Activated T-cell treated with anti-CD3 and anti-CD28 coated beads, Interleukin-2, amount 50 U/mL, for 4 hours (primary cell): ENCODE data around the gene KCTD20. TPM values are rescaled to one million over a fixed set of nuclear protein-coding genes. Genes with fewer than 3 reads are reported as not detected.
"Not testable (repeated sequence)": the region's sequence is repeated elsewhere in the genome, so short reads cannot be mapped to it uniquely, and the experiment has no call there.

Source experiments
- ATAC-seq, 2 donors: fragments of 200-7000 bp; cut with Tn5 transposase; one replicate each; pipeline ENCODE4 v1.10.0; 2021
- DNase-seq: peaks from one replicate; pipeline ENCODE4 v3.0.0-alpha.2; 2020
- H3K27me3 Mint-ChIP-seq: one replicate; pipeline ENCODE4 v1.8.0; 2021; ENCODE audit warnings: low read depth, mixed read lengths
- H3K36me3 Mint-ChIP-seq: one replicate; pipeline ENCODE4 v1.8.0; 2022; ENCODE audit warnings: mixed read lengths; ENCODE audit not compliant: insufficient read depth
- H3K4me1 Mint-ChIP-seq: one replicate; pipeline ENCODE4 v1.8.0; 2021; ENCODE audit warnings: low read depth, mixed read lengths
- H3K4me3 Mint-ChIP-seq: one replicate; pipeline ENCODE4 v1.8.0; 2021; ENCODE audit warnings: mild to moderate bottlenecking, moderate library complexity, mixed read lengths
- H3K9me3 Mint-ChIP-seq: one replicate; pipeline ENCODE4 v1.8.0; 2021; ENCODE audit warnings: mixed read lengths
- total RNA-seq, 3 donors: library from RNA; stranded (reverse); gene quantifications; one replicate each; pipeline ENCODE4 v1.2.1, GENCODE V29; 2021

Gene KCTD20
- total RNA-seq = 10 to 100 TPM; 41.7 to 47.4 (median 44.6) TPM

DNA sequence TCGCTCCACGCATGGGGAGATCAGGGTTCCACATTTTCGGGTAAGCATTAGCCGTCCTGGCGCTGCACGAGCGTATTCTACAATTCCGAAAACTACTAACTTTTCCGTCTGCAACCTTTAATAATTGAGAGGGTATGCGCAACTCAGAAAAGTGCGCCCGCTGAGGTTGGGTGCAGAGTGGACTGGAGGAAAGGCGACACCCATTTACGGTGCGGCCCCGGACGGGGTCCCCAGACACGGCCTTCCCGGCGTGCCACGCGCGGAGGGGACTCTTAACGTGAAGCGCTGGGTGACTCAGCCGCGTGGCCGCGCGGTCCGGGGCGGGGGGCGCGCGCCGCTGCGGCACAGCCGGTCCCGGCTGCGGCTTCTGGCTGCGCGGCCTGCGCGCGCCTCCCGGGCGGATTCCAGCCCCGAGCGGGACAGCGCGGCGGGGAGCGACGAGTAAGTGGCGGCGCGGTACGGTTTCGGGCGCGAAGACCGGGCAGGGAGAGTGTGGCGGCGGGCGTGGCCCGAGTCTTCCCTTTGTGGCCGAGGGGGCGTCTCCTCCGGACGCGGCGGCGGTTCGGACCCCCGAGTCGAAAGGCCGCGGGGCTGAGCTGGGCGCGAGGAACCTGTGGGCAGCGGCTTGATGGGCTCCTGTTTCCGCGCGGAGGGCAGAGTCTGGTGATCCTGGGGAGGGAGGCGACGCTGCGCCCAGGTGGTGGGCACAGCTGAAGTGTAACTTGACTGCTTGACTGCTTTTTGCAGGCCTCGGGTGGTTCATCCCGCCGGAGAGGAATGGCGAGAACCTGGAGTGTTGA, at the start of gene KCTD20, which contains the start of gene PXT1:
TSS of gene KCTD20 (plus strand) at position 330 of the 800 bp plus-strand sequence. CDS start 27,098 bp downstream, outside the sequence.
TSS of gene PXT1 (minus strand) at position 184 of the 800 bp plus-strand sequence. CDS start 16,772 bp downstream, outside the sequence.
- DNase-seq (peak; percentile 81), ATAC-seq (peak; percentile 83 to 85)
- Mint-ChIP-seq H3K9me3 (no peaks in the 10 kb centered on the region), H3K4me1 (peaks cover 43% of the 10 kb centered on the region), H3K27me3 (no peaks in the 10 kb centered on the region), H3K36me3 (peaks cover 3% of the 10 kb centered on the region), H3K4me3 (peak within 1 kb of the TSS; percentile 97)

DNA sequence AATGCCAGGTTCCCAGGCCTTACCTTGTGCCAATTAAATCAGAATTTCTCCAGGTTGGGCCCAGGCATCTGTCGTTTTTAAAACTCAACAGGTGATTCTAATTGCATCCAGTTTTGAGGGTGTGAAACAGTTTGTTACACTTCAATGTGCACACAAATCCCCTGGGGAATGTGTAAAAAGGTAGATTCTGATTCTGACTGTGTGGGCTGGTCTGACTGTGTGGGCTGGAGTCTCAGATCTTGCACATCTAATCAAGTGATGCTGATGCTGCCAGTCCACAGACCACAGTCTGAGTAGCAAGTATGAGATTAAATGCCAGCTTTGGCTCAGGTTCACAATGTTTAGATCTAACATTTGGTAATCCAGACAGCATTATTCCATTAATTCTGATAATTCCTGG, 42.8 kb upstream of the KCTD20 start:
- no peaks in the 10 kb centered on the region for H3K4me1 Mint-ChIP-seq
- no peak for ATAC-seq
- H3K27me3 Mint-ChIP-seq = peaks cover 6% of the 10 kb centered on the region
- no peaks in the 10 kb centered on the region for H3K9me3 Mint-ChIP-seq
- no peak for DNase-seq
- no peaks in the 10 kb centered on the region for H3K36me3 Mint-ChIP-seq
- no peak overlapping the region for H3K4me3 Mint-ChIP-seq

DNA sequence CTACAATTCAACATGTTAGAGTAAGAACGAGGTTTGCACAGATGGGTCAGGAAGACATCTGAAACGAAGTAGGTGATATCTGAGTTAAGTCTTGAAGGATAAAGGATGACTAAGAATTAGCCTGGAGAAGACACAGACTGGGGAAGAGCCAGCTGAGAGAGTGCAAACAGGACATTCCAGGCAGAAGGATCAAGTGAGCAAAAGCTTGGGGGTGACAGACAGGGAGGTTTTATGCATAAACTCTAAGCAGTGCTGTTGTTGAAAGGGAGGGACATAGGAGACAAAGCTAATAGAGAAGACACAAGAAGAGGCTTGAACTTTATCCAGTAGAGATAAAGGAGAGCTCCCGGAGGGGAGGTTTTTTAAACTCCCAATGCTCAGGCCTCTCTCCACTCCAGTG, 40.3 kb upstream of the KCTD20 start:
- Mint-ChIP-seq H3K36me3 (no peaks in the 10 kb centered on the region), H3K4me3 (no peak overlapping the region), H3K27me3 (peaks cover 9% of the 10 kb centered on the region), H3K9me3 (no peaks in the 10 kb centered on the region), H3K4me1 (no peaks in the 10 kb centered on the region)
- ATAC-seq (no peak), DNase-seq (no peak)

DNA sequence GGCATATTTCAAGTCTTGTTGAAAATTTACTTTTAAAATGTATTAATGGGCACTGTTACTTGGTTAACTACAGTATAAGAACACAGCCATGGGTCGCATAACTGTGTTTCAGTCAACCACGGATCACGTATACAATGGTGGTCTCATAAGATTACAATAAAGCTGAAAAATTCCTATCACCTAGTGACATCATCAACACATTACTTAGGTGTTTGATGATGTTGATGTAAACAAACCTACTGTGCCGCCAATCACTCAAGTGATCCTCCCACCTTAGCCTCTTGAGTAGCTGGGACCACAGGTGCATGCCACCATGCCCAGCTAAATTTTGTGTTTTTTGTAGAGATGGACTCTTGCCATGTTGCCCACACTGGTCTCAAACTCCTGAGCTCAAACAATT, 38.6 kb upstream of the KCTD20 start:
- H3K4me1 Mint-ChIP-seq = no peaks in the 10 kb centered on the region
- ATAC-seq = no peak
- DNase-seq = no peak
- no peak overlapping the region for H3K4me3 Mint-ChIP-seq
- peaks cover 11% of the 10 kb centered on the region for H3K27me3 Mint-ChIP-seq
- H3K9me3 Mint-ChIP-seq = no peaks in the 10 kb centered on the region
- H3K36me3 Mint-ChIP-seq = no peaks in the 10 kb centered on the region

DNA sequence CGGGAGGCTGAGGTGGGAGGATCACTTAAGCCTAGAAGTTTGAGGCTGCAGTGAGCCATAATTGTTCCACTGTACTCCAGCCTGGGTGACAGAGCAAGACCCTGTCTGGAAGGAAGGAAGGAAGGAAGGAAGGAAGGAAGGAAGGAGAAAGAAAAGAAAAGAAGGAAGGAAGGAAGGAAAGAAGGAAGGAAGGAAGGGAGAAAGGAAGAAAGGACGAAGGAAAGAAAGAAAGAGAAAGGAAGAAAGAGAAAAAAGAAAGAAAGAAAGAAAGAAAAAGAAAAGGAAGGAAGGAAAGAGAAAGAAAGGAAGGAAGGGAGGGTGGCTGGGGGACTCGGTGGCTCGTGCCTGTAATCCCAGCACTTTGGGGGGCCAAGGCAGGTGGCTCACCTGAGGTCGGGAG, 33.1 kb upstream of the KCTD20 start:
- H3K4me1 Mint-ChIP-seq, ATAC-seq, DNase-seq, H3K36me3 Mint-ChIP-seq, H3K27me3 Mint-ChIP-seq, H3K4me3 Mint-ChIP-seq, H3K9me3 Mint-ChIP-seq: not testable (repeated sequence)

DNA sequence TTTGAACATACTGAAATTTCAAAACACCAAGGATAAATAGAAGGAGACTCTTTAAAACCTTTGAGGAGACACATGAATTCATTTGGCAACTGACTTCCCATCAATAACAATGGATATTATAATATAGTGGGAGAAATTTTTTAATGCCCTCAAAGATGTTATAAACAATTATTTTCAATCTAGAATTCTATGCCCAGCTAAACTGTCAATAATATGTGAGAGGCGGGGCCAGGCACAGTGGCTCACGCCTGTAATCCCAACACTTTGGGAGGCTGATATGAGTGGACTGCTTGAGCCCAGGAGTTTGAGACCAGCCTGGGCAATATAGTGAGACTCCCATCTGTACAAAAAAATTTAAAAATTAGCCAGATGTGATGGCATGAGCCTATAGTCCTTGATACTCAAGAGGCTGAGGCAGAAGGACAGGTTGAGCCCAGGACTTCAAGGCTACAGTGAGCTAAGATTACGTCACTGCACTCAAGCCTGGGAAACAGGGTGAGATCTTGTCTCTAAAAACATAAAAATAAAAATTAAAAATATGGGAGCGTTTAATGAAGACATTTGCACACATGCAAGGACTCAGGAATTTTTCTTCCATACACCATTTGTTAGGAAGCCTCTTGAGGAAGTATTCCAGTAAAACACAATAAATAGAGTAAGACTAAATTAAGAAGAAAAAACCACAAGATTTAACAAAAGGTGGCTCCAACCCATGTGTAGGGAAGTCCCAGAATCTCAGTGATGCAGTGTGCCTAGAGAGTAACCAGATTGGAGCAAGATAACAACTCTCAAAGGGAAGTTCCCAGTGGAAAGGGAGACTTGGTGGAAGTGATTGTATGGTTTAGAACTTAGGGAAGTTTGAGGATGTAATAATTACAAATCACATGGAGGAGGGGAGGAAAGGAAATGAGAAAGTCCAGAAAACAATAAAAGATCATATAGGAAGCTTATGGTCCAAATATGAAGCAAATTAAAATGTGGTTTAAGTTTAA, 29.0 kb upstream of the KCTD20 start:
- no peaks in the 10 kb centered on the region for H3K4me1 Mint-ChIP-seq
- no peaks in the 10 kb centered on the region for H3K36me3 Mint-ChIP-seq
- peaks cover 4% of the 10 kb centered on the region for H3K9me3 Mint-ChIP-seq
- H3K4me3 Mint-ChIP-seq = no peak overlapping the region
- ATAC-seq (no peak), DNase-seq (no peak)
- H3K27me3 Mint-ChIP-seq = peaks cover 4% of the 10 kb centered on the region

DNA sequence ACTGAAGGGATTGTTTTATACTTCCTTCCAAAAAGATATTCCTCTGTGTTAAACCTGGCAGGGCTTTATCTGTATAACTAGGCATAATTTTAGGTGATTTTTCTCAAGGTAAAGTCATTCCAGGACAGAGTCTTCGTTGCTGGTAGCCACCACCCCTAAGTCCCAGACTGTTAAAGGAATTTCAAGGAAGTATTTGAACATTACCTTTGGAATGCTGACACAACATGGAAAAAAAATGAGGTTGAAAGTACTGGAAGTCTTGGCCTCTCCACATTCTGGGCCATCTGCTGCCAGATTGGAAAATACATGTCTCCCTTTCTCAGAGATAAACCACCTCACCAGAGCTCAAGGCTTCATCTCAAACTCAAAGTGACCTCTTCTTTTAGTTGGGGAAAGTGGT, 28.3 kb upstream of the KCTD20 start:
- H3K9me3 Mint-ChIP-seq = peaks cover 4% of the 10 kb centered on the region
- H3K4me1 Mint-ChIP-seq = no peaks in the 10 kb centered on the region
- no peak overlapping the region for H3K4me3 Mint-ChIP-seq
- ATAC-seq = no peak
- no peaks in the 10 kb centered on the region for H3K27me3 Mint-ChIP-seq
- no peak for DNase-seq
- H3K36me3 Mint-ChIP-seq = no peaks in the 10 kb centered on the region

DNA sequence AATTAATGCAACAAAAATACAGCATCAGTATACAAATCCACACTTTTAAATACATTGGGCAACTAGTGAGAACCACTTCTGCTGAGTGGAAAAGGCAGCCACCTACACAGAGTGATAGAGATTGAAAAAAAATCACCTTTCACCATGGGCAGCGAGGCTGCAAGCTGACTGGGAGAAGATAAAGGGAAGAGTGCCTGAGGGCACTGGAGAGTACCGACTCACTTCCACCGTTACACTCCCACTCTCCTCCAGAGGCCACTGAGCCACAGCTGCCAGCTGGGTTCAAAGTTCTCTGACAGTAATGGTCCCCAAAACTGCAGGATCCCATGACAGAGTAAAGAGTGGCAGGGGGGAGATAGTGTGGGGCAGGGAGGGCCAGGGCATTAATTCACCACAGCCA, 24.2 kb upstream of the KCTD20 start:
- Mint-ChIP-seq H3K9me3 (no peaks in the 10 kb centered on the region), H3K27me3 (no peaks in the 10 kb centered on the region), H3K4me3 (no peak overlapping the region), H3K4me1 (peaks cover 12% of the 10 kb centered on the region), H3K36me3 (no peaks in the 10 kb centered on the region)
- ATAC-seq (no peak), DNase-seq (no peak)

DNA sequence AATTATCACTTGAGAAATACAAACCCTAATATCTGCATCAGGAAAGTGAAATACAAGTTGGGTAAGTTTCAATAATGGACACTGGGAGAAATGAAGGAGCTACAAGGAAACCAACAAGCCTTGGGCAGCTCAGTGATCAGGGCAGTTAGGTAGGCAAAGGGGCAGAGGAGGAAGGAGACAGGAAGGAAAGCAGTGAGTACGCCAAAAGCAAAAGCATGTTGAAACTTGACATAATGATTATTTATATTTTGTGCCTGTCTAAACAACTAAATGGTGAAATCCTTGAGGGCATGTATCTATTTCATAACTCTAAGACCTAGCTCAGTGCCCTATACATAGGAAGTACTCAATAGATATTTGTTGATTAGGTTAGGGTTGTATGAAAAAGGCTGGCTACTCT, 23.5 kb upstream of the KCTD20 start:
- Mint-ChIP-seq H3K4me3 (no peak overlapping the region), H3K27me3 (no peaks in the 10 kb centered on the region), H3K4me1 (peaks cover 16% of the 10 kb centered on the region), H3K36me3 (no peaks in the 10 kb centered on the region), H3K9me3 (no peaks in the 10 kb centered on the region)
- no peak for ATAC-seq
- no peak for DNase-seq

DNA sequence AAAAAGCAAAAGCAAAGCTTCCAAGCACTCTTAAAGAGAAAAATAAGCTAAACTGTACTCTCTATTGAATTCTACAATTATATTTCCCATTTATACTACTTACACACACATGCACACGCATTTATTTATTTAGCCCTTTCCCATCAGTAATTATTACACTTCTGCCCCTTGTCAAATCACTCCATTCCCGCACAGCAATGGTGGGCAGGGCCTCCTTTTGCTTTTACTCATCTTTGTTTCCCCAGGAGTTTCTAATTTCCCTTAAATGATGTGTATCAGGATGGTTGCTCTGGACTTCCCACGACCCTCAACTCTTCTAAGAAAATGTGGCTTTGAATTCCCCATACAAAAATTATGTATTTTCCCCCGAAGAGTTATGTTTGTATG, 20.1 kb upstream of the KCTD20 start:
- Mint-ChIP-seq H3K27me3 (no peaks in the 10 kb centered on the region), H3K9me3 (no peaks in the 10 kb centered on the region), H3K4me1 (peaks cover 16% of the 10 kb centered on the region), H3K4me3 (peak overlapping the region; percentile 89), H3K36me3 (no peaks in the 10 kb centered on the region)
- ATAC-seq (no peak), DNase-seq (no peak)

DNA sequence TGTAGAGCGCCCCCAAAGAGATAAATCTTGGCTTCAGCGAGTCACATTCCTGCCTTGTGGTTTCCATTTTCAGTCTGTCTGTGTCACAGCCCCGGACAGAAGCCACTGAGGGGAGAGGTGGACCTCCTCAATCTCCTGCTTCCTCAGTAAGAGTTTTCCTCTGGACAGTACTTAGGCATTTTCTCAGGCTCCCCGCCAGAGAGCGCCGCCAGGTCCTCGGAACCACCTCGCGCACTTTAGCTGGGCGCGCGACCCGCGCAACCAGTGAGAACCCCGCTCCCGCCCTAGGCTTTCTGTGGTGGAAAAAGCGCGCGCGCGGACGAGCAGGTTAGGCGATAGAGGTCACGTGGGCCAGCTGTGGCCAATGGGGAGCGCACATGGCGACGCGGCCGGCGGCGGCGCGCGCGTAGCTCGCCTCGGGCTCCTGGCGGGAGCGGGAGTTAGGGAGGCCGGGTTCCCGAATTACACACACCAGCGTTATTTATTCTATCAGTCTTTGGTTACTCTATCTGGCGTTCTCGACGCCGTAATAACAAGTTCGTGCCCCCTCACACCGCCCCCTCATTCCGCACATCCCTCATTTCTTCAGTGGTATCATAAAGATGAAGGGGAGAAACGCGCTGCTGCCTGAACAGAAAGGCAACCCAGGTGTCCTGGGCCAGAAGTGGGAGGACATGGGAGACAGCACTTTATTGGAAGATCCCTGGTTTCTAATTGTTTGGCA, 19.5 kb upstream of the KCTD20 start:
- Mint-ChIP-seq H3K9me3 (no peaks in the 10 kb centered on the region), H3K36me3 (no peaks in the 10 kb centered on the region), H3K27me3 (no peaks in the 10 kb centered on the region), H3K4me3 (peak overlapping the region; percentile 89), H3K4me1 (peaks cover 16% of the 10 kb centered on the region)
- DNase-seq = peak; percentile 97
- peak; percentile 96 to 98 for ATAC-seq

DNA sequence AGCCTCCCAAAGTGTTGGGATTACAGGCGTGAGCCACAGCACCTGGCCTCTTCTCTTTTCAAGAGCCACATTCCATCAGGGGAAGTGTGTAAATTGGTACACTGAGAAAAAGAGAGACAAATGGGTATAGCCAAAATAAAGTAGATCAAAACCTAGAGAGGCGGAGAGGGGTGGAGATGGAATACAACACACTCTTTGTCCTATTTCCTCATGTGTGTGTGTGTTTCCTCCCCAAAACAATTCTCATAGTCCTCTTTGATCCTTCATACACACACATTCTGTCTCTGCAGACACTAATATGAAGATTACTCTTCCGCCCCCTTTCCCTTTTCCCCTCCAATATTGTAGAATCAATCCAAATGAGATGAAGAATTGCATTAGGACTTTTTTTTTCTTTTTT, 16.2 kb upstream of the KCTD20 start:
- H3K36me3 Mint-ChIP-seq = no peaks in the 10 kb centered on the region
- H3K27me3 Mint-ChIP-seq = no peaks in the 10 kb centered on the region
- H3K4me3 Mint-ChIP-seq = no peak overlapping the region
- ATAC-seq (no peak), DNase-seq (no peak)
- H3K4me1 Mint-ChIP-seq = peaks cover 16% of the 10 kb centered on the region
- H3K9me3 Mint-ChIP-seq = no peaks in the 10 kb centered on the region

DNA sequence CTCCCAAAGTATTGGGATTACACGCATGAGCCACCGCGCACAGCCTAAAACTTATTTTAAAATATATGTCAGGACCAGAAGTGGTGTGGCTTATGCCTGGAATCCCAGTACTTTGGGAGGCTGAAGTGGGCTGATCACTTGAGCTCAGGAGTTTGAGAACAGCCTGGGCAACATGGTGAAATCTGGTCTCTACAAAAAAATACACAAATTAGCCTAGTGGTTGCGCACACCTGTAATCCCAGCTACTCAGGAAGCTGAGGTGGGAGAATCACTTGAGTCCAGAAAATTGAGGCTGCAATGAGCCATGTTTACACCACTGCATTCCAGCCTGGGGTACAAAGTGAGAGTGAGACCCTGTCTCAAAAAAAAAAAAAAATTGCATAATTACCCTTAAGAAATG, 13.9 kb upstream of the KCTD20 start:
- peaks cover under 1% of the 10 kb centered on the region for H3K4me1 Mint-ChIP-seq
- H3K4me3 Mint-ChIP-seq = no peak overlapping the region
- DNase-seq (no peak), ATAC-seq (peak in 1 of 2 donors; percentile 35)
- H3K27me3 Mint-ChIP-seq = no peaks in the 10 kb centered on the region
- H3K36me3 Mint-ChIP-seq = no peaks in the 10 kb centered on the region
- H3K9me3 Mint-ChIP-seq = no peaks in the 10 kb centered on the region

DNA sequence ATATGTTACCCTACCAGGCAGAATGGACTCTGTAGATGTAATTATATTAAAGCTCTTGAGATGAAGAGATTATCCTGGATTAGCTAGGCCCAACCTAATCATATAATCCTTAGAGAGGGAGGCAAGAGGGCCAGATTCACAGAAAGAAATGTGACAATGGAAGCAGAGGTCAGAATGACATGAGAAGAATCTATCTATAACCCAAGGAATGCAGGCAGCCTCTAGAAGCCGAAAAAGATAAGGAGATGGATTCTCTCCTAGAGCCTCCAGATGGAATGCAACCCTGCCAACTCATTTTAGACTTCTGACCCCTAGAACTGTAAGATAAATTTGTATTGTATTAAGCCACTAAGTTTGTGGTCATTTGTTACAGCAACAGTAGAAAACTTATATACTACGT, 12.4 kb upstream of the KCTD20 start:
- no peaks in the 10 kb centered on the region for H3K27me3 Mint-ChIP-seq
- no peak overlapping the region for H3K4me3 Mint-ChIP-seq
- DNase-seq (no peak), ATAC-seq (no peak)
- no peaks in the 10 kb centered on the region for H3K4me1 Mint-ChIP-seq
- H3K9me3 Mint-ChIP-seq = no peaks in the 10 kb centered on the region
- no peaks in the 10 kb centered on the region for H3K36me3 Mint-ChIP-seq
